Endometrium (tissue), 2 donors: ENCODE data around the gene FUCA1.
"Not testable (repeated sequence)": the region's sequence is repeated elsewhere in the genome, so short reads cannot be mapped to it uniquely, and the experiment has no call there.

Experiments
- FAIRE-seq: peaks from 2 replicates; lab custom pipeline; 2012; peaks lifted over from hg19 to GRCh38; lab: Jason Lieb, UNC
- donor health status: control.
- donor health status: control.

FUCA1 gene

DNA sequence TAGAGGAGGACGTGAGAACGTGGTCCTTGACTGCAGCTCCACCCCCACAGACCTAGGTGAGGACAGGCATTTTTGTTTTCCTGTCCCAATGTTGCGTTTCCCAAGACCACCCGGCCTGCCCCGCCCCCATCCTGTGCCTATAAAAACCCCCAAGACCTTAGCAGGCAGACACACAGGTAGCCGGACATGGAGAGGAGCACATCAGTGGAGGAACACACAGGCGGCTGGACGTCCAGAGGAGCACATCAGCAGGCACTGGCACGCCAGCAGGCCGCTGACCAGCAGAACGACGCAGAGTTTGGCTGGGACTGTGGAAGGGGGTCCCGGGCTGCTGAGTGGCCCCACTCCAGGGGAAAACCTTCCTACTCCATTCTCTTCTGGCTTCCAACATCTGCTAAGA is 30.2 kb downstream of the FUCA1 start:
- no peak for FAIRE-seq

DNA sequence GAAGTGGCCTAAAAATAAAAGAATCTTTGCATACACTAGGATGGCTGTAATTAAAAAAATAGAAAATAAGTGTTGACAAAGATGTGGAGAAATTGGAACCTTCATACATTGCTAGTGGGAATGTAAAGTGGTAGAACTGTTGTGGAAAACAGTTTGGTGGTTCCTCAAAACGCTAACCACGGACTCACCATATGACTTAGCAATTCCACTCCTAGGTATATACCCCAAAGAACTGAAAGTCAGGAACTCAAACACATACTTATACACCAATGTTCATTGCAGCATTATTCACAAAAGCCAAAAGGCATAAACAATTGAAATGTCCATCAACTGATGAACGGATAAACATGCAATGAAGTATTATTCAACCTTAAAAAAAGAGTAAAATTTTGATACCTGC is 32.1 kb downstream of the FUCA1 start:
- FAIRE-seq = no peak

DNA sequence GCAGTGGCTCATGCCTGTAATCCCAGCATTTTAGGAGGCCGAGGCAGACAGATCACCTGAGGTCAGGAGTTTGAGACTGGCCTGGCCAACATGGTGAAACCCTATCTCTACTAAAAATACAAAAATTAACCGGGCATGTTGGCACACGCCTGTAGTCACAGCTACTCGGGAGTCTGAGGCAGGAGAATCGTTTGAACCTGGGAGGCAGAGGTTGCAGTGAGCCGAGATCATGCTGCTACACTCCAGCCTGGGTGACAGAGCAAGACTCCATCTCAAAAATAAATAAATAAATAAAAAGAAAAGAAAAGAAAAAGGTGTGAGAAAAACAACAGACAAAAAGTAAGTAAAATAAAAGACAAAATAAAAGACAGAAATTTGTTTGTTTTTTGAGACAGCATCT is 33.9 kb downstream of the FUCA1 start:
- FAIRE-seq = not testable (repeated sequence)

DNA sequence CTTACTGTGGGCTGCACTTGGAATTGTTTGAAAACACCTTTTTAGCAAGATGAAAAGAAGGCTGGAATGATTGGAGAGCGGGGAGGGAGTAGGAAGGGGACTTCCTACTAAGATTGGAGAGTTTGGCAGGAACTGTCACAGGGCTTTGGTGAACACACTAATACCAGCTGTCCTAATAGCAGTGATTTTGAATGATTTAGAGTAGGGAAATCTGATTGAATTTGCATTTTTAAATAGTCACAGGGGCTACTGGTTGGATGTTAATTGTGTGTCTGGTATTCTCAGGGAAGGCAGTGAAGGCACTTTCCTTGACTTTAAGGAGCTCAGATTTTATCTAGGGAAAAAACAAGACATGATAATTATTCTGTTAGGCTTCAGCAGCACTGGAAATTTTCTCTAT is 40.4 kb downstream of the FUCA1 start:
- FAIRE-seq = no peak

DNA sequence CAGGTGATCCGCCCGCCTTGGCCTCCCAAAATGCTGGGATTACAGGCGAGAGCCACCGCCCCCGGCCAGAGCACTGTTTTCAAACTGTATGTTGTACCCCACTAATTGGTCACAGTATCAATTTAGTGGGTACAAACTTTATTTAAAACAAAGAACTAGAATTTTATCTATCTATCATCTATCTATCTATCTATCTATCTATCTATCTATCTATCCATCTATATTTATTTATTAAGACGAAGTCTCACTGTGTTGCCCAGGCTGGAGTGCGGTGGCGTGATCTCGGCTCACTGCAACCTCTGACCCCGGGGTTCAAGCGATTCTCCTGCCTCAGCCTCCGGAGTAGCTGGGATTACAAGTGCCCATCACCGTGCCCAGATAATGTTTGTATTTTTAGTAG is 41.5 kb downstream of the FUCA1 start:
- not testable (repeated sequence) for FAIRE-seq

DNA sequence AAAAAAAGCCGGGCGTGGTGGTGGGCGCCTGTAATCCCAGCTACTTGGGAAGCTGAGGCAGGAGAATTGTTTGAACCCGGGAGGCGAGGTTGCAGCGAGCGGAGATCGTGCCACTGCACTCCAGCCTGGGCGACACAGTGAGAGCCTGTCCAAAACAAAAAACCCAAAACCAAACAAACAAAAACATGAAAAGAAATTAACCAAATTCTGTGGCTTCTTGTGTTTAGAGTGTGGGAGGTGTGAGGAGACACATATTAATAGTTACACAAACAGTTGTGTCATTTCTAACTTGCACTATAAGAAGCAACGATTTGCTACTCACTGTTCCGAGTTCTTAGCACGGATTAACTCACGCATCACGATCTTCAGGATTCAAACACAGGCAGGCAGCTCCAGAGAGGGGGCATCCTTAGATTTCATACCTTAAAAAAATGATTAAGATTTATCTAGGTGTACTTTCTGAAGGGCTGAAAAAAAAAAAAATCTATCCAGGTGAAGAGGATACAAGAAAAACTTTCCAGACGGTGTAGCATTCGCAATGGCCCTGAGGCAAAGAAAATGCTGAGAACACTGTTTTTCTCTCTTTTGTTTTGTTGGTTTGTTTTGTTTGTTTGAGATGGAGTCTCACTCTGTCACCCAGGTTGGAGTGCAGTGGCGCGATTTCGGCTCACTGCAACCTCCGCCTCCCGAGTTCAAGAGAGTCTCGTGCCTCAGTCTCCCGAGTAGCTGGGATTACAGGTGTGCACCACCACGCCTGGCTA is 42.1 kb downstream of the FUCA1 start:
- FAIRE-seq = no peak

DNA sequence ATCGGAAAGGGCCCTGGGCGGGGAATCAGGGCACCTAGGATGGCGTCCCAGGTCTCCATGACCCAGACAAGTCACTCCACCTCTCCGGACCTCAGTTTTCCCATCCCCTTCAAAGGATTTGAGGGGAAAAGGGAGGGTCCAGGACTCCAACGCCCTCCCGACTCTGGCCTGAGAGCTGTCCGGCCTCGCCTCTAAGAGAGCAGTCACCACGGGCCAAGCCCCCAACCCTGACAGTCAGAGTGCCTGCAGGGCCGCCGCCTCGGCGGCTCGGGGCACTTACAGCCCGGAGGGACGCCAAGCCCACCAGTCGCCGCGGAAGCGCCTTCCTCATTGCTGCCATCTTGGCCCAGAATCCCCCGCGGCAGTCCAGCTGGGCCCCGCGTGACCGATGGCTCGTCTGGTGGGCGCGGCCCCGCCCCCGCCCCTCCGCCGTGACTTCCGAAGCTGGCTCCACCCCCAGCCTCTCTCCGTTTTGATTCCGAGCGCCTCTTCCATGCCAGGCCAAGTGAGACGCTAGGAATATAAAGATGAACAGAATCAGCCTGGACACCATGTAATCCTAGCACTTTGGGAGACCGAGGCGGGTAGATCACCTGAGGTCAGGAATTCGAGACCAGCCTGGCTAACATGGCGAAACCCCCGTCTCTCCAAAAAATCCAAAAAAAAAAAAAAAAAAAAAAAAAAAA is 42.9 kb downstream of the FUCA1 start, which contains the start of gene HMGCL:
TSS of gene HMGCL (minus strand) at position 354 of the 686 bp plus-strand sequence. CDS start at position 340, 14 bp downstream.
- FAIRE-seq = no peak

DNA sequence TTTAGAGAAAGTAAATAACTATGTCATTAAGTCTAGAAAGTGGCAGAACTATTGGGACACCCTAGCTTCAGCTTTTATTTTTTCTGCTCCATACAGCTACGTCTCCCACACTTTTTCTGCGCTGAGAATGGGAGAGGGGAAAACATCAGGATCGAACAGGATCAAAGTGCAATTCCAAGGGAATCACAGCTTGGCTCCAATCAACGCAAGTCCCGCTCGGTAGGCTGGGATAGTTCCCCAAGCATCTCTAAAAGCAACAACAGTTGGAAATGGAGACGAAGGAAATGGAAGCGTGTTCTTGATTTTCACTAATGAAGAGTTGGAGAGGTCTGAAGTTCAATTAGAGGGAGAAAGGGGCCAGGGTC is 43.4 kb downstream of the FUCA1 start:
- FAIRE-seq = no peak

DNA sequence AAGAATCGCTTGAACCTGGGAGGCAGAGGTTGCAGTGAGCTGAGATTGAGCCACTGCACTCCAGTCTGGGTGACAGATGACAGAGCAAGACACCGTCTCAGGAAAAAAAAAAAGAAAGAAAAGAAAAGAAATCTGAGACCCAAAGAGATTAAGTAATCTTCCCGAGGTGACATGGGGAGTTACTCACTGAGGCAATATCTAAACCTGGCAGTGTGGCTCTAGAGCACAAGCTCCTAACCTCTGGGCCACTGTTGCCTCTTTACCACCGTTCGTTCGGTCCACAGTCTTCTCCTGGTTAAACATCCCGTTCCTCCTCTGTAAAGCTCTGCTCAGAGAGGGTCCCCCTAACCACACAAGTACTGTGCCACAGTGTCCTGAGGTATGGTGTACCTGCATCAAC is 44.3 kb downstream of the FUCA1 start:
- FAIRE-seq = no peak

DNA sequence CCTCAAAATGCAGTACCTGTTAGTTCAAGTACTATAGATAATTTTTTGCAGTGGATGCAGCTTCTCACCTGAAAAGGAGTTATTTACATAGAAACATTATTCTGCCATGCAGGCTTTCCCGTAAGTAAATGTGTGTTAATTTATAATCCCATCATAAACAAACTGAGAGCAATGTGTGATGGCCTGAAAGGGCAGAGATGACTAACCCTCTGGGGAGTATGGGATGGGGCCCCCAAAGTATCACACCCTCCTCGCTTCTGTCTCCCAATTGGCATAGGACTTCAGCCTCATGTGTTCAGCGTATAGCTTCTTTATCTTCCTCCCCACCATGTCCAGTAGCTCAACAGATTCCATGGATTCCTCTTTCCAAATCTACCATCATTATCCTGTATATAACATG is 50.5 kb downstream of the FUCA1 start:
- no peak for FAIRE-seq

DNA sequence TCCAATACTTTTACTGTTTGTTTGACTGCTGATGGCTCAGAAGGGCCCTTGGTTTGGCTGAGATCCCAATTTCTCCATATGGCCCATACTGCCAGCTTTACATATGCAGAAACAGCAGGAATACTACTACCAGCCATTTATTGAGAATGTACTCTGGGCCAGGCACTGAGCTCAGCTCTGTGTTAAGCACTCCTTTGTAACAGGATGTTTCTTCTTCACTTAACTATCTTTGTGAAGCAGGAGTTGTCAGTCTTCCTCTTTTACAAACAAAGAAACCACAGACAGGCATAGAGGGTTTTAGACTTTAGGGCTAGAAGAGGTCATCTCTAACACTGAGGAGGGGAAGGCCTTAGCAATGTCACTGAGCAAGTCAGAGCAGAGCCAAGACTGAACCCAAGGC is 51.2 kb downstream of the FUCA1 start:
- no peak for FAIRE-seq

DNA sequence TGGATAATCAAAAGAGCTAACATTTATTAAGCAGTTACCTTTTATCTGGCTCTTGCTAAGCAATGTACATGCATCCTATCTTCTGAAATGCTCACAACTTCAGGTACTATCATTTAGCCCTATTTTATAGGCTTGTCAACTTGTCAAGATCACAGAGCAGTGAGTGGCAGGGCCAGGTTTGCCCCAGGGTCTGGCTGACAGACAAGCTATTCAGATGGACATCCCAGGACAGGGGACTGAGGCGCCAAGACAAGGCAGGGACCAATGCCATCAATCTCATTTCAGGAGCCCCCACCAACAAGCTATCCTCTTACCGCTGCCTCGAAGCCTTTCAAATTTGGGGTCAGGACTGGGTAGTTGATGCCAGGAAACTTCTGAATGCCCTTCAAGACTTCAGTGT is 51.7 kb downstream of the FUCA1 start:
- no peak for FAIRE-seq

DNA sequence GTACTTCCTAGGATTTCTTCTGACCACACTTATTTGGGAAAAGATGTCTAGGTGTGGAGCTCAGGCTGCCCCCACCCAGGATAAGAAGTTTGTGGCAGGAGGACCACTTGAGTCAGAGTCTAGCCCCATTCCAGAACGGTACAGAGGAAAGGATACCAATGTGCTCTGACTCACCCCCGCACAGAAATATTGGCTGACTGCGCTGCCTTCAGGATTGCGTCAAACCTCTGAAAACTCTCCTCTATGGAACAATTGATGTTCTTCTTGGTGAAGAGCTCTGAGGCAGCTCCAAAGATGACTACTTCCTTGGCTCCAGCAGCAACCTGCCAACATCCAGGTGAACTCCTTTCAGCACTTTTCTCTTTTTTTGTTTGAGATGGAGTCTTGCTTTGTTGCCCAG is 54.1 kb downstream of the FUCA1 start:
- no peak for FAIRE-seq

DNA sequence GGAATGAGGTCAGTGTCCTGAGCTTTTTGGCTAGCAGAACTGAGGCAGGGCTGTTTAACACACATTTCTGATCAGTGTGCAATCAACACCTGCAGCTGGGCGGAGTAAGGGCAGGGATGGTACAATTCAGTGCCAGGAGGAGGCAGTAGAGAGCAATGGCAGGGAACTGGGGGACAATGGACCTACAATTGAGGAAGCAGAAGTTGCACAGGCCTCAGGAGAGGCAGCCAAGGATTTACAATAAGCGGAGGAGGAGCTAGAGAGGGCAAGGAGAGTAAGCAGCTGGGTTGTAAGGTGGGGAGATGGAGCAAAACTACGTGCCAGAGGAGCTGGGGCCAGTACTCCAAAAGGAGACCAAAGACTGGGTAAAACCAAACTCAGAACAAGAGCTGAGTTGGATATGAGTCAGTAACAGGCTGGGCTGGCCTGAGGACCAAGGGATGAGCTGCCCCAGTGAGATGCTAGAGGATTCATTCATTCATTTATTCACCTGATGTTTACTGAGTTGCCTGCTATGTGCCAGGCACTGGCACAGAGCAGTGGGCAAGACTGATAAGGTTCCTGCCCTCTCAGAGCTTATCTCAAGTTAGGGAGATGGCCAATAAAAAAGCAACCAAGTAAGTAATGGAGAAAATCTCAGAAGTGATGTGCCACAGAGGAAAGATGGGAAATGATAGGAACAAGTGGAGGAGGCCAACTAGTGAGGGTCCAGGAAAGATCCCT is 57.1 kb downstream of the FUCA1 start:
- FAIRE-seq = no peak

DNA sequence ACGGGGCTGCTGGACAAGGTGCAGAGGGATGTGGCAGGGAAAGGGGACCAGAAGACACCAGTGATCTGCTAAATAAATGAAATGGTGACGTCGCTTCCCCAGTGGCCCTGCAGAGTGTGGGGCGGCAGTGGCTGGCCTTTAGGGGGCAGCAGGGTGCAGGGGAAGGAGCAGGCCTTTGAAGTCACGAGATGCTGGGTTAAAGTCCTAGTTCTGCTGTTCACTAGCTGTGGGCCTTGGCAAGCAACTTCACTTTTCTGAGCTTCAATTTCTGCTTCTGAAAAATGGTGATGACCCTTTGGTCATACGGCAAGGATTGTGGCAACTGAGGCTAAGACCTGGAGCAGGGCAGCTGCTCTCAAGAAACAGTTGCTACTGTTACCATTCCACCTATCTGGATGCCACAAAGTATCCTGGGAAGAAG is 58.3 kb downstream of the FUCA1 start:
- FAIRE-seq = no peak

DNA sequence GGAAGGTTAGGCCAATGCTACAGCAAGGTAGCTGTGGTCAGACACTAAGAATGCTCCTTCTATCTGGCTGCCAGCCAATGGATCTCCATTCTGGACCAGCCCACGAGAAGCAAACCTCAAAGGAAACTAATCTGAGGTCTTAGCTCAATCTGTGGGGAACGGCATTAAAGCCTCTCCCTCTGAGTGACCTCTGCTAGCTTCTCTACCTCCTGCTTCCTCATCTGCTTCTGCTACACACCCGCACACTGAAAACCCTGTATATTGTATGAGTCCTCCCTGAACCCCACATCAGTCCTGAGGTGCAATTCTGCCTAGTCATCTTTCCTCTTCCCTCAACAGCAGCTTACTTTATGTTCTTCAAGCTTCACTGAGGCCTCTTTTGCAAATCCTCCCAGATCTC is 60.6 kb downstream of the FUCA1 start:
- FAIRE-seq = no peak

DNA sequence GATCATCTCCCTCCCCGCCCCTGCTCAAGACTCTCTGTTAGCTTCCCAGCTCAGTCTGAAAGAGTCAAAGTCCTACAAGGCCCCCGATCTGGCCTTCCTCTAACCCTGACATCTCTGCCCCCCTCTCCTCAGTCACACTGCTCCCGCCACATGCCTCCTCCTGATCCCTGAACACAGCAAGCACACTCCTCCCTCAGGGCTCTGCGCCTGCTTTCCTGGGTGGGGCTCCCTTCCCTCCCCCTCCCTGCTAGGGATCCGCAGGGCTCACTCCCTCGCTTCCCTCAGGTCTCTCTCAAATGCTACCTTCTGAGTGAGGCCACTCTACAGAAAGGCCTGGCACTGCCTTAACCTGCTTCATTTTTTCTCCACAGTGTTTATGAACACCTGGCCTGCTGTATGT is 61.8 kb downstream of the FUCA1 start:
- no peak for FAIRE-seq

DNA sequence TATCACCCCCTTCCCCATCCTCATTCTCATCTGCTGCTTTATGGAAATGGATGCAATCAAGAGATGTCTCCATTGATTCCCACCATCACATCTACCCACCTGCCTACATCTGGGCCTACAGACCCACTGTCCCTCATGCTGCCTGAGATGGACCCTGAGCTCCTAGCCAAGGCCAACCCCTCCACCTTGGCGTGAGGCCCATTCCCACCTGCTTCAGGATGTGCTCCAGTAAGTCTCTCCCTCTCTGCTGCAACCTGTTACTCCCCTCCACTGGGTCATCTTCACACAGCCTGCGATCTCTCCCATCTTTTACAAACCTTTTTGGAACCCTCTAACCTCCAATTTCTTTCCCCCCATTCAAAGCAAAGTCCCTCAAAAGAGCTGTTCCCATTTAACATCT is 63.1 kb downstream of the FUCA1 start:
- no peak for FAIRE-seq

DNA sequence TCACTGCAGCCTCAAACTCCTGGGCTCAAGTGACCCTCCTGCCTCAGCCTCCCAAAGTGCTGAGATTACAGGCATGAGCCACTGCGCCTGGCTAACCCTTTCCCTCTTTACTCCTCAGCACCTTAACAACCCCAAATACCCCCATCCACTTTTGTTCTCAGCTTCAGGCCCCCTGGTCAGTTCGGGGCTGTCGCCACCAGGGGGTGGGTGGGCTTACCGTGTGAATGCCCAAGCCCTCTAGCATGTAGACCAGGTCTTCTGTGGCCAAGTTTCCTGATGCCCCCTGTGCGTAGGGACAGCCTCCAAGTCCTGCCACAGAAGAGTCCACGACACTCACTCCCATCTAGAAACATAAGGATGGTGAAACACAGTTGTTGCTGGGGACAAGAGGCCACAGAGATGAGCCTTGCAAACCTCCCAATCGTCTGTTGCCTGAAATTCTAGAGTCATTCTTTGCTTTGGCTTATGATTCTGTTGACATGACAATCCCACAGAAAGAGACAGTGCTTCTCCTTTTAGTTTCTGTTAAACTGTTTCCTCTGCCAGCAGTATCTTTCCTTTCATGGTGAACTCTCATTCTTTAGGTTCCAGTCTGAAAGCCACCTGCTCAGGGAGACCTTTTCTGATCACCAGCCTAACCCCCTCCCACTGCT is 63.8 kb downstream of the FUCA1 start:
- no peak for FAIRE-seq

DNA sequence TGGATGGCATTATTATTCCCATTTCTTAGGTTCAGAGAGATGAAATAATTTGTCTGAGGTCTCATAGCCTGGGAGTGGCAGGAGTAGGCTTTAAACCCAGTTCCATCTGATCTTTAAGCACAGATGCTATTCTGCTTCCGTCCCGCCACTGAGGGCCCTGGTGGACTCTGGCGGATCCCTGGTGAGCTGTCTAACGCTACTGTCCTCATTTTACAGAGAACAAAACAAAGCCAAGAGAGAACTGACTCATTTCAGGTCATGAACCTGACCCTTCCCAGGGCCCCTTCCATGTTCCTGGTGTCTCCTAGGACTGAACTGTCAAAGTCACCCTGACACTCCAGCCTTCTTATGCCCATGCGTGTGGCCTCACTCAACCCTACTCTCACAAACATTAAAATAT is 64.4 kb downstream of the FUCA1 start:
- FAIRE-seq = no peak

DNA sequence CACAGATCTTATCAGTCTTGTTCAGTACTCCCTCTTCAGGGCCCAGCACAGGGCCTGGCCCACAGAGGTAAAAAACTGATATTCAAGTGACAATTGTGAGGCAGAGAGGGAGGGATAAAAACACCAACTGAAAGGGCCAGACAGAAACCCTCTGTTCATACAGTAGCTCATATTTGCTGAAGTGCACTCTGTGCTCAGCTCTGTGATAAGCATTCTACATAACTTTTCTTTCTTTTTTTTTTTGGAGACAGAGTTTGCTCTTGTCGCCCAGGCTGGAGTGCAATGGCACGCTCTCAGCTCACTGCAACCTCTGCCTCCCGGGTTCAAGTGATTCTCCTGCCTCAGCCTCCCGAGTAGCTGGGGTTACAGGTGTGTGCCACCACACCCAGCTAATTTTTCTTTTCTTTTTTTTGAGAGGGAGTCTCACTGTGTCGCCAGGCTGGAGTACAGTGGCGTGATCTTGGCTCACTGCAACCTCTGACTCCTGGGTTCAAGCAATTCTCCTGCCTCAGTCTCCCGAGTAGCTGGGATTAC is 65.2 kb downstream of the FUCA1 start:
- FAIRE-seq = not testable (repeated sequence)

DNA sequence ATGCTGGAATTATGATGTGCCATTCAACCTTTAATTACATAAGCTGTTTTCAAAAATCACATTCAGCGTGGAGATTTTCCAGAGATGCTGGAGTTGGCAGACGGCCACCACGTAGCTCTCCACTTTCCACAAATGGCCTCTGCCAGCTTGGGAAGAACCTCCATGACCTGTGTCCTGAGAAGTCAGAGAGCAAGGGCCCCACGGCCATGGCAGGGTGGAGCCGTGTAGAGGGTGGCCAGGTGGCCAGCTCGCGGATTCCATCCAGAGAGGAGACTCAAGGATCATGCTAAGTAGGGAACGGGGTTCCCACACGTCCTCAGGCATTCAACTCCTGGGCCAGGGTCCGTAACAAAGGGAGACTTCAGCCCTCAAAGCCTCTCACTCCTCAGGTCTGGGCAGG is 66.2 kb downstream of the FUCA1 start:
- no peak for FAIRE-seq
